HUES64 (cell line): ENCODE measurements around the gene SKOR1.

Source experiments
- H3K27ac ChIP-seq: 2 replicates; pipeline ENCODE4 v1.7.0; 2013; ENCODE audit warnings: low read depth, low read length, inconsistent platforms
- H3K27me3 ChIP-seq: 2 replicates; pipeline ENCODE4 v1.6.1; 2013; ENCODE audit warnings: mild to moderate bottlenecking, low read length; ENCODE audit not compliant: insufficient read depth
- H3K36me3 ChIP-seq: 2 replicates; pipeline ENCODE4 v1.6.1; 2013; ENCODE audit warnings: mild to moderate bottlenecking, low read length; ENCODE audit not compliant: insufficient read depth
- H3K4me1 ChIP-seq: 2 replicates; pipeline ENCODE4 v1.6.1; 2013; ENCODE audit warnings: mild to moderate bottlenecking, low read length, moderate library complexity; ENCODE audit not compliant: insufficient read depth
- H3K4me3 ChIP-seq: 2 replicates; pipeline ENCODE4 v1.5.1; 2013; ENCODE audit warnings: mild to moderate bottlenecking, low read length, moderate library complexity
- H3K9ac ChIP-seq: 2 replicates; pipeline ENCODE4 v1.6.1; 2013; ENCODE audit warnings: mild to moderate bottlenecking, low read depth, low read length
- H3K9me3 ChIP-seq: 2 replicates; pipeline ENCODE4 v1.6.1; 2013; ENCODE audit warnings: low read depth, low read length; ENCODE audit not compliant: insufficient read depth
- WGBS: fragments of 150-250, 120-280 bp; methylation state at CpG from one replicate; pipeline ENCODE4 v1.1.7; 2013; ENCODE audit warnings: missing lambda C conversion rate; 5-methylcytosine and 5-hydroxymethylcytosine counted together

Gene SKOR1

DNA sequence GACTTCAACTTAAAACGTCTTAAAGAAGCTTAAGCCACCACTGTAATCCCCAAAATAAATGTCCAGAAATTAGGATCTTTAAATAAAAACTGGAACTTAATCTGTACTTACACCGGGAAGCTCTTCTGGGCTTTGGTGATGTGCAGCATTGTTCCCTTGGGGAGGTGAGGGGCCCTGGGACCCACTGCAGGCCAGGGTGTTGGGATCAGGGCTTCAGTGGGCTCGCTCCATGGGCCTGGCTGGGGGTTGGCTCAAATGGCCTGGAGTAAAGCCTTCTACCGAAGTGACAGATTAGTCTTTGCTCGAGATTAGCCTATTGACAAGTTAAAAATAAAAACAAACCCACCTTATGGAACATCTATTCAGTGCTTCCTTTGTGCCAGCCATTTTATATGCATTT, 20.7 kb downstream of the SKOR1 start:
- Histone ChIP-seq H3K36me3 (no peaks in the 10 kb centered on the region), H3K27ac (no peak overlapping the region), H3K4me3 (no peak overlapping the region), H3K27me3 (peaks cover 7% of the 10 kb centered on the region), H3K9me3 (peaks cover 4% of the 10 kb centered on the region; the same call in 1 of the 2 replicates), H3K4me1 (peaks cover 36% of the 10 kb centered on the region), H3K9ac (no peak overlapping the region)
- WGBS: 89% methylated on average over 5 of the region's 5 CpGs

DNA sequence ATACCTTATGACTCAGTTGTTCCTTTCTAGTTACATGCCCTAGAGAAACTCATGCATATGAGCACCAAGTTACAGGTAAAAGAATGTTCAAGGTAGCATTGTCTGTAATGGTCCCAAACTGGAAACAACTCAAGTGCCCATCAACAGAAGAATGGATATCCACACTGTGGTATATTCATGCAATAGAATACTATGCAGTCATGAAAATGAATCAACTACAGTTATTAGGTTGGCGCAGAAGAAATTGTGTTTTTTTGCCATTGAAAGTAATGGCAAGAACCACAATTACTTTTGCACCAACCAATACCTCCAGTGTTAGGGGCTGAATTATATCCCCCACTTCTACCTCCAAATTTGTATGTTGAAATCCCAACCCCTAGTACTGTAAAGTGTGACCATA, 24.2 kb downstream of the SKOR1 start:
- H3K27ac ChIP-seq: no peak overlapping the region
- no peak overlapping the region for H3K4me3 ChIP-seq
- no peaks in the 10 kb centered on the region for H3K36me3 ChIP-seq
- peaks cover 4% of the 10 kb centered on the region; the same call in 1 of the 2 replicates for H3K9me3 ChIP-seq
- 100% methylated on average over 1 of the region's 1 CpG for WGBS
- H3K27me3 ChIP-seq: no peaks in the 10 kb centered on the region
- H3K9ac ChIP-seq: no peak overlapping the region
- peaks cover 29% of the 10 kb centered on the region for H3K4me1 ChIP-seq

DNA sequence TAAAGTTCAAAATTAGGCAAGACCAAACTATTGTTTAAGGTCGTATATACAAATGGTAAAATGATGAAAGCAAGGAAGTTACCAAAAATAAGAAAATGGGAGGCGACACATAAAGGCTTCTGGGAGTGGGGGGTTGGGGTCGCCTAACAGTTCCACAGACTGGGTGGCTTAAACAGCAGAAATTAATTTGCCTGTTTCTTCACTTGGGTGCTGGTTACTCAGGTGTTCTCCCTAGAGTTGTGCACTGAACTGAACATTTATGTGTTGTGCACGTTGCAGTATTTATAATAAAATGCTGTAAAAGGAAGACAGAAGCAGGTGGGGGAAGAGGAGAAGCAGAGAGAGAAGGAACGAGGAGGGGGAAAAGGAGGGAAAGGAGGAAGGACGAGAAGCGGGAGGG, 25.0 kb downstream of the SKOR1 start:
- H3K36me3 ChIP-seq: no peaks in the 10 kb centered on the region
- H3K4me3 ChIP-seq: no peak overlapping the region
- H3K4me1 ChIP-seq: peaks cover 22% of the 10 kb centered on the region; the same call in 1 of the 2 replicates
- H3K27me3 ChIP-seq: no peaks in the 10 kb centered on the region
- no peak overlapping the region for H3K9ac ChIP-seq
- H3K27ac ChIP-seq: no peak overlapping the region
- peaks cover 4% of the 10 kb centered on the region; the same call in 1 of the 2 replicates for H3K9me3 ChIP-seq
- WGBS: 74% methylated on average over 7 of the region's 7 CpGs

DNA sequence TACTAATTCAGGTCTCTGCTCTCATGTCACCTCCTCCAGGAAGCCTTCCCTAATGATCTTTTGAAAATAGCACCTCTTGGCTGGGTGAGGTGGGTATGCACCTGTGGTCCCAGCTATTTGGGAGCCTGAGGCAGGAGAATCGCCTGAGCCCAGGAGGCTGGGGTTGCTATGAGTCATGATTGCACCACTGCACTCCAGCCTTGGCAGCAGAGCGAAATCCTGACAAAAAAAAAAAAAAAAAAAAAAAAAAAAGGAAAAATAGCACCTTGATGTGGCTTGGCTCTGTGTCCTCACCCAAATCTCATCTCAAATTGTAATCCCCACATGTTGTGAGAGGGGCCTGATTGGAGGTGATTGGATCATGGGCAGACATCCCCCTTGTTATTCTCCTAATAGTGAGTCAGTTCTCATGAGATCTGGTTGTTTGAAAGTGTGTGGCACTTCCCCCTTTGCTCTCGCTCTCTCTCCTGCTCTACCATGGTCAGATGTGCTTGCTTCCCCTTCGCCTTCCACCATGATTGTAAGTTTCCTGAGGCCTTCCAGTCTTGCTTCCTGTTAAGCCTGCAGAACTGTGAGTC, 25.8 kb downstream of the SKOR1 start:
- peaks cover 4% of the 10 kb centered on the region; the same call in 1 of the 2 replicates for H3K9me3 ChIP-seq
- WGBS: 74% methylated on average over 3 of the region's 4 CpGs
- no peak overlapping the region for H3K4me3 ChIP-seq
- H3K36me3 ChIP-seq: no peaks in the 10 kb centered on the region
- no peak overlapping the region for H3K27ac ChIP-seq
- no peak overlapping the region for H3K9ac ChIP-seq
- peaks cover 22% of the 10 kb centered on the region; the same call in 1 of the 2 replicates for H3K4me1 ChIP-seq
- no peaks in the 10 kb centered on the region for H3K27me3 ChIP-seq

DNA sequence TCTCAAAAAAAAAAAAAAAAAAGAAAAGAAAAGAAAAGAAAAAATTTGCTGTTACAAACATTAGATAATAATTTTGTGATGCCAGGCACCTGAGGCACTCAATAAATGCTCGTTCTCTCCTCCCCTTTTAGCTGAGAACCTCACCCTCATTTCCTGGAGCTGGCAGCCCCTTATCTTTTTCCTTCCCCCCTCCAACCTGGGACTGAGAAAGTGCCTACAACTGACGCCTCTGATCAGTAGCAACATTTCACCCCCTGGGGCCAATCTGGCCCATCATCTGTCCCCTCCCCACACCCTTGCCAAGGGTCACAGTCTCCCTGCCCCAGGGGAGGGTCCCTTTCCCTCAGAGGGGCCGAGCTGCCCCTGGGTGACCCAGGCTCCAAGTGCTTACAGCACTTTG, 27.1 kb downstream of the SKOR1 start:
- Histone ChIP-seq H3K9me3 (peaks cover 4% of the 10 kb centered on the region; the same call in 1 of the 2 replicates), H3K4me3 (no peak overlapping the region), H3K9ac (no peak overlapping the region), H3K27ac (no peak overlapping the region), H3K4me1 (peaks cover 22% of the 10 kb centered on the region; the same call in 1 of the 2 replicates), H3K36me3 (no peaks in the 10 kb centered on the region), H3K27me3 (no peaks in the 10 kb centered on the region)
- 78% methylated on average over 3 of the region's 3 CpGs for WGBS

DNA sequence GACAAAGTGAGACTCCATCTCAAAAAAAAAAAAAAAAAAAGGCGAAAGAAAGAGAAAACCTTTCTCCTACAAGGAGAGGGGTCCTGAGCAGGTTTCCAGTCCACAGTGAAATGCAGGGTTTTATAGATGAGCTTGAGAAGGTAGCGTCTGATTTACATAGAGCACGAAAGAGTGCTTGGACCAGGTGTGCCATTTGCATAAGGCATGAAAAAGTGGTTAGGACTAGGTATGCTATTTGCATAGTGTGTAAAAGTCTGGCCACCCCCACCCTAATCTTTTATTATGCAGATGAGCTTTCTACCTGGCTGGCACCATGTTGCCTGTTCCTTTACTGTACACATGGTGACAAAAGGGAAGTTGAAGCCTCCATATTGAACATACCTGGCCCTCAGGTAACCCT, 28.1 kb downstream of the SKOR1 start:
- WGBS: 78% methylated on average over 2 of the region's 3 CpGs
- no peak overlapping the region for H3K9ac ChIP-seq
- peaks cover 22% of the 10 kb centered on the region; the same call in 1 of the 2 replicates for H3K4me1 ChIP-seq
- no peaks in the 10 kb centered on the region for H3K27me3 ChIP-seq
- H3K27ac ChIP-seq: no peak overlapping the region
- no peak overlapping the region for H3K4me3 ChIP-seq
- H3K9me3 ChIP-seq: peaks cover 4% of the 10 kb centered on the region; the same call in 1 of the 2 replicates
- H3K36me3 ChIP-seq: no peaks in the 10 kb centered on the region

DNA sequence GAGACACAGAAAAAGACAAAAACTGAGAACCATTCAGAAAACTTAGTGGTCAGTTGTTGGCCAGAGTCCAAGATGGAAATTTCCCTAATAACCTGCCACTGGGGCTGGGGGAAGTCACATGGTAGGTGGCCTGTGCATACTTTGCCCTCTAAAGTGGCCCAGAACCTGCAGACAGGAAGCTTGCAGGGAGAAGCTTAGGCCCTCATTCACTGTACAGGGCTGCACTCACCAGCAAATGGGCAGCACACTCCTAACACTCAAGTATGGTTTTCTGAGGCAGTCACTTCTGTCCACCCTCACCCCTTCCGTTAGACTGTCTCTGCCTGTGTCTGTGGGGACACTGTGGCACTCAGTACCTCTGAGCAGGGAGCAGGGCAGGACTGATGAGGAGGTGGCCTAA, 29.0 kb downstream of the SKOR1 start:
- WGBS: 95% methylated on average over 1 of the region's 1 CpG
- H3K27ac ChIP-seq: no peak overlapping the region
- H3K9me3 ChIP-seq: peaks cover 3% of the 10 kb centered on the region; the same call in 1 of the 2 replicates
- peaks cover 22% of the 10 kb centered on the region; the same call in 1 of the 2 replicates for H3K4me1 ChIP-seq
- no peaks in the 10 kb centered on the region for H3K36me3 ChIP-seq
- H3K4me3 ChIP-seq: no peak overlapping the region
- no peaks in the 10 kb centered on the region for H3K27me3 ChIP-seq
- H3K9ac ChIP-seq: no peak overlapping the region

DNA sequence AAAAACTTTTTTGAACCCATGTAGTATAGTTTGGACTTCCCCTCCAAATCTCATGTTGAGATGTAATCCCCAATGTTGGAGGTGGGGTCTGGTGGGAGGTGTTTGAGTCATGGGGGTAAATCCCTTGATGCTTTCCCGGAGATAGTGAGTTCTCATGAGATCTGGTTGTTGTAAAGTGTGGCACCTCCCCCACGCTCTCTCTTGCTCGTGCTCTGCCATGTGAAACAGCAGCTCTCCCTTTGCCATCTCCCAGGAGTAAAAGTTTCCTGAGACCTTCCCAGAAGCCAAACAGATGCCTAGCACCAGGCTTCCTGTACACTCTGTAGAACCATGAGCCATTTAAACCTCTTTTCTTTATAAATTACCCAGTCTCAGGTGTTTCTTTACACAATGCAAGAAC, 30.5 kb downstream of the SKOR1 start:
- H3K27me3 ChIP-seq: no peaks in the 10 kb centered on the region
- peaks cover 18% of the 10 kb centered on the region; the same call in 1 of the 2 replicates for H3K4me1 ChIP-seq
- H3K9me3 ChIP-seq: no peaks in the 10 kb centered on the region
- 73% methylated on average over 3 of the region's 3 CpGs for WGBS
- no peak overlapping the region for H3K4me3 ChIP-seq
- no peak overlapping the region for H3K27ac ChIP-seq
- no peaks in the 10 kb centered on the region for H3K36me3 ChIP-seq
- H3K9ac ChIP-seq: no peak overlapping the region

DNA sequence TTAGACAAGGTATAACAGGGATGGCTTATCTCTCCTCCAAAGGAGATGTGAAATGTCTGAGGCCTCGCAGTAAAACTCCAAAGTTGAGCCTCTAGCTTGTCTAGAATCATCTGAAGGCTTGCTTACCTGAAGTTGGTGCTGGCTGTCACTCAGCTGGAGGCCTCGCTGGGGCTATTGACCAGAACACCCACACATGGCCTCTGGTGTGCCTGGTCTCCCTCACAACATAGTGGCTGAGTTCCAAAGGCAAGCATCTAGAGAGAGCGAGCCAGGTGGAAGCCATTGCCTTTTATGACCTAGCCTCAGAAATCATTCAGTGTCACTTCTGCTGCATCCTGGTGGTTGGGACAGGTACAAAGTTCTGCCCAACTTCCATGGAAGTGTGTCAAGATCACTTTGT, 31.9 kb downstream of the SKOR1 start:
- Histone ChIP-seq H3K4me3 (no peak overlapping the region), H3K9ac (no peak overlapping the region), H3K36me3 (no peaks in the 10 kb centered on the region), H3K4me1 (peaks cover 16% of the 10 kb centered on the region; the same call in 1 of the 2 replicates), H3K27me3 (no peaks in the 10 kb centered on the region; the same call in 1 of the 2 replicates), H3K27ac (no peak overlapping the region), H3K9me3 (no peaks in the 10 kb centered on the region)
- 94% methylated on average over 3 of the region's 3 CpGs for WGBS

DNA sequence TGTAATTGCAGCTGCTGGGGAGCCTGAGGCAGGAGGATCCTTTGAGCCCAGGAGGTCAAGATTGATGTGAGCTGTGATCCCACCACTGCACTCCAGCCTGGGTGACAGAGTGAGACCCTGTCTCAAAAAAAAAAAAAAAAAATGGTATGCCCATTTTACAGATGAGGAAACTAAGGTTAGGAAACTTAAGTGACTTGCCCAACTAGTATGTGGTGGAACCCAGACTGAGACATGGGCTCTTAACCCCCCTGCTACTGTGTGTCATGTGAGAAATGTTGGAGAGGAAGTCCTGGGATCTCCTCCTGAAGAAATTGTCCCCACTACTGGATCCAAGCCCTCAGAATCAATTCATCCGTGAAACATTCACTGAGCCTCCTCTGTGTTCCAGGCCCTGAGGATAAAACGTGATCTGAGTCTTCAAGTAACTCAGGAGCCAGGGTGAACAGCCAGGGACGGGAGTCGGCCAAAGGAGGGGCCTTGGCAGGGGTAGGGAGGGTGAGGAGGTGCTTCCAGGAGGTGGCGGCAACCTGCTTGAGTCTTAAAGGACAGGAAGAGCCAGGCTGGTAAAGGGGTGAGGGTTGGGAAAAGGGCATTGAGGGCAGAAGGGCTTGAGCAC, 34.1 kb downstream of the SKOR1 start:
- no peak overlapping the region for H3K9ac ChIP-seq
- no peaks in the 10 kb centered on the region for H3K9me3 ChIP-seq
- no peaks in the 10 kb centered on the region for H3K36me3 ChIP-seq
- WGBS: 77% methylated on average over 5 of the region's 5 CpGs
- peaks cover 15% of the 10 kb centered on the region for H3K27me3 ChIP-seq
- no peak overlapping the region for H3K4me3 ChIP-seq
- H3K27ac ChIP-seq: no peak overlapping the region
- peaks cover 5% of the 10 kb centered on the region for H3K4me1 ChIP-seq

DNA sequence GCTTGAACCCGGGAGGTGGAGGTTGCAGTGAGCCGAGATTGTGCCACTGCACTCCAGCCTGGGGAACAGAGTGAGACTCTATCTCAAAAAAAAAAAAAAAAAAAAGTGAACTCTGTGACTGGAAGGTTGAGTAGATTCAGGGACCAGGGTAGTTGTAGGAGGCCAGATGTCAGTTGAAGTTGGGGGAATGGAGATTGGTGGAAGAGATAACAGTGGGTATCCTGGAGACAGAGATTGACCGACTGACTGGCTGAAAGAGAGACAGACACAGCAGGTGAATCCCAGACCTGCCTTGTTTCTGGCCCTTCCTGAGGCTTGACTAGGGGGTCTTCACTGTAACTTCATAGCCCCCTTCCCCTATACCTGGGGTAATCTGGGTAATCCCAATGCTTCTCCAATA, 36.7 kb downstream of the SKOR1 start:
- no peaks in the 10 kb centered on the region for H3K36me3 ChIP-seq
- no peak overlapping the region for H3K27ac ChIP-seq
- H3K4me1 ChIP-seq: peaks cover 17% of the 10 kb centered on the region
- no peak overlapping the region for H3K4me3 ChIP-seq
- H3K9ac ChIP-seq: no peak overlapping the region
- H3K27me3 ChIP-seq: peaks cover 15% of the 10 kb centered on the region
- no peaks in the 10 kb centered on the region for H3K9me3 ChIP-seq
- WGBS: 93% methylated on average over 3 of the region's 3 CpGs
